ENCODE data around the gene HIP1. TPM values are rescaled to one million over a fixed set of nuclear protein-coding genes. Genes with fewer than 3 reads are reported as not detected.
"Not testable (repeated sequence)": the region's sequence is repeated elsewhere in the genome, so short reads cannot be mapped to it uniquely, and the experiment has no call there.

The HIP1 gene
- total RNA-seq, 1 experiment from 2014 or later: 48.6 TPM

- peak; percentile 99 to 100 for DNase-seq
- no peaks in the 10 kb centered on the region for H3K27me3 ChIP-seq
- peak overlapping the region; percentile 68 for H3K27ac ChIP-seq
- H3K4me3 ChIP-seq: peak overlapping the region; percentile 24
- H3K9me3 ChIP-seq (replicated peaks): no peaks in the 10 kb centered on the region
- H3K36me3 ChIP-seq: no peaks in the 10 kb centered on the region
- H3K4me1 ChIP-seq: peaks cover 34% of the 10 kb centered on the region
Observed at GRCh38 chr7:75688200-75689136, 50.3 kb downstream of the HIP1 start.

DNA sequence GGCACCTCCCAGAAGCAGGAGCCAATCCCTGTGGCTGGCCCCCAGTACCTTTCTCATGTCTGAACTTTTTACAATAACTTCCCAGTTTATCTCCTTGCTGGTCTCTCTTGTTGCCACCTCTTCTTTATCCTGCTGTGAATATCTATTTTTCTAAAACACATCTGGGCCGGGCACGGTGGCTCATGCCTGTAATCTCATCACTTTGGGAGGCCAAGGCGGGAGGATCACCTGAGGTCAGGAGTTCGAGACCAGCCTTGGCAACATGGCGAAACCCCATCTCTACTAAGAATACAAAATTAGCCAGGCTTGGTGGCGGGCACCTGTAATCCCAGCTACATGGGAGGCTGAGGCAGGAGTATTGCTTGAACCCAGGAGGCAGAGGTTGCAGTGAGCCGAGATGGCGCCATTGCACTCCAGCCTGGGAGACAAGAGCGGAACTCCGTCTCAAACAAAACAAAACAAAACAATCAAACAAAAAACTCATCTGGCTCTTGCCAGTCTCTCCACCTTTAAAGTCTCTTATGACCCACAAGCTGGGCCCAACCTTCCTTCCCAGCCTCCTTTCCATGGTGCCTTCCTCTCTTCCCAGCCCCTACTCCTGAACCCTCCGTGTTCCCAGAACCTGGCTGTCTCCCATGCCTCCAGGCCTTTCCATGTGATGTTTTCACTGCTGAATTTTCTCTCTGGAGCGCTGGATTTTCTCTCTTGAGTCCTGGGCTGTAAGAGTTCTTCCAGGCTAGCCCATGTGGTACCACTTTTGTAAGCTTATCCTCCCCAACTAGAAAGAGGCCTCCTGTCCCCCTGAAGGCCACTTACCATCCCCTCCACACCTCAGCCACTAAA is 51.3 kb downstream of the HIP1 start:
- no peak for DNase-seq
- peak overlapping the region; percentile 14 for H3K4me3 ChIP-seq
- H3K27ac ChIP-seq: peak overlapping the region; percentile 68
- no peaks in the 10 kb centered on the region for H3K36me3 ChIP-seq
- no peaks in the 10 kb centered on the region for H3K27me3 ChIP-seq
- H3K4me1 ChIP-seq: peaks cover 34% of the 10 kb centered on the region
- H3K9me3 ChIP-seq (replicated peaks): no peaks in the 10 kb centered on the region

DNA sequence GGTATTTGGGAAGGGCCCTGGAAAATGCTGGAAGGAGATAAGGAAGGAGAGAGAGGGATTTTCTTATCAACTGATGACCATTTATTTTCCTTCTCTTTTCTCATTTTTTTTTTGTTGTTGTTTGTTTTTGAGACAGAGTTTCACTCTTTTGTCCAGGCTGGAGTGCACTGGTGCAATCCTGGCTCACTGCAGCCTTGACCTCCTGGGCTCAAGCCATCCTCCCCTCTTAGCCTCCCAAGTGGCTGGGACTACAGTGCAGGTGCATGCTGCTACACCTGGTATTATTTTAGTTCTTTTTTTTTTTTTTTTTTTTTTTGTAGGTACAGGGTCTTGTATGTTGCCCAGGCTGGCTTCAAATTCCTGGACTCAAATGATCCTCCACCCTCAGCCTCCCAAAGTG is 52.2 kb downstream of the HIP1 start:
- no peak overlapping the region for H3K4me3 ChIP-seq
- H3K27ac ChIP-seq: no peak overlapping the region
- no peaks in the 10 kb centered on the region for H3K27me3 ChIP-seq
- H3K4me1 ChIP-seq: peaks cover 34% of the 10 kb centered on the region
- H3K36me3 ChIP-seq: no peaks in the 10 kb centered on the region
- no peaks in the 10 kb centered on the region for H3K9me3 ChIP-seq (replicated peaks)
- no peak for DNase-seq

- H3K9me3 ChIP-seq (replicated peaks); H3K27ac ChIP-seq; DNase-seq; H3K4me3 ChIP-seq; H3K36me3 ChIP-seq; H3K27me3 ChIP-seq; H3K4me1 ChIP-seq: not testable (repeated sequence)
Observed at GRCh38 chr7:75682052-75682451, 56.7 kb downstream of the HIP1 start.

- DNase-seq: no peak
- H3K4me3 ChIP-seq: no peak overlapping the region
- H3K36me3 ChIP-seq: no peaks in the 10 kb centered on the region; the same call in 1 of the 2 replicates
- H3K27me3 ChIP-seq: no peaks in the 10 kb centered on the region
- H3K27ac ChIP-seq: no peak overlapping the region
- no peaks in the 10 kb centered on the region for H3K4me1 ChIP-seq
- peaks cover 11% of the 10 kb centered on the region for H3K9me3 ChIP-seq (replicated peaks)
Observed at GRCh38 chr7:75679060-75679459, 59.7 kb downstream of the HIP1 start.

- Histone ChIP-seq H3K27me3 (no peaks in the 10 kb centered on the region), H3K9me3 (replicated peaks) (no peaks in the 10 kb centered on the region), H3K4me1 (peaks cover 25% of the 10 kb centered on the region), H3K4me3 (no peak overlapping the region), H3K27ac (no peak overlapping the region), H3K36me3 (no peaks in the 10 kb centered on the region)
- no peak for DNase-seq
Observed at GRCh38 chr7:75669579-75669978, 69.2 kb downstream of the HIP1 start.

- no peak overlapping the region for H3K4me3 ChIP-seq
- H3K4me1 ChIP-seq: peaks cover 25% of the 10 kb centered on the region
- no peaks in the 10 kb centered on the region for H3K9me3 ChIP-seq (replicated peaks)
- no peak overlapping the region for H3K27ac ChIP-seq
- no peaks in the 10 kb centered on the region for H3K27me3 ChIP-seq
- DNase-seq: peak; percentile 47 to 79
- no peaks in the 10 kb centered on the region for H3K36me3 ChIP-seq
Observed at GRCh38 chr7:75667938-75668337, 70.8 kb downstream of the HIP1 start.

DNA sequence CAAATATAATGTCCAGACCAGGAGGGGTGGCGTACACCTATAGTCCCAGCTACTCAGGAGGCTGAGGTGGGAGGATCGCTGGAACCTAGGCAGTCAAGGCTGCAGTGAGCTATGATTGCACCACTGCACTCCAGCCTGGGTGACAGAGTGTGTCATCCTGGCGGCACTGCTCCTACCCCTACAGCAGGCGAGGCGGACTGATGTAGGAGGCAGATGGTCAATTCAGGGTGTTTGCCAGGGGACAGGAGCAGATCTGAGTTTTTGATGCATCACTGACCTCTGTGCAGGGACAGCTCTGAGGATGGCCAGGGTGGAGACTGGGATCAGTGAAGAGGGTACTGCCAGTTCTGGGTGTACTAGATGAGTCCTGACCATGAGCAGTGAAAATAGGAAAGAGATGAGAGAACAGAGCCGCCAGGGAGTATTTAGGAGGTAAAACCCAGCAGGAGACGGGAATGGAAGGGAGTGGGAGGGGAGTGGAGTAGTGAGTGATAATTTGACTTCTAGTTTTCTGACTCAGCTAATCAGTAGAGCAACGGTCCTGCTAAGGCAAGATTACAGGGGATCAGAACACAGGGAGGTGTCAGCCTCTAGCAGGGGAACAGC is 75.3 kb downstream of the HIP1 start:
- Histone ChIP-seq H3K9me3 (replicated peaks) (no peaks in the 10 kb centered on the region), H3K4me1 (peaks cover 20% of the 10 kb centered on the region), H3K4me3 (no peak overlapping the region), H3K27ac (no peak overlapping the region), H3K36me3 (no peaks in the 10 kb centered on the region), H3K27me3 (no peaks in the 10 kb centered on the region)
- no peak for DNase-seq

DNA sequence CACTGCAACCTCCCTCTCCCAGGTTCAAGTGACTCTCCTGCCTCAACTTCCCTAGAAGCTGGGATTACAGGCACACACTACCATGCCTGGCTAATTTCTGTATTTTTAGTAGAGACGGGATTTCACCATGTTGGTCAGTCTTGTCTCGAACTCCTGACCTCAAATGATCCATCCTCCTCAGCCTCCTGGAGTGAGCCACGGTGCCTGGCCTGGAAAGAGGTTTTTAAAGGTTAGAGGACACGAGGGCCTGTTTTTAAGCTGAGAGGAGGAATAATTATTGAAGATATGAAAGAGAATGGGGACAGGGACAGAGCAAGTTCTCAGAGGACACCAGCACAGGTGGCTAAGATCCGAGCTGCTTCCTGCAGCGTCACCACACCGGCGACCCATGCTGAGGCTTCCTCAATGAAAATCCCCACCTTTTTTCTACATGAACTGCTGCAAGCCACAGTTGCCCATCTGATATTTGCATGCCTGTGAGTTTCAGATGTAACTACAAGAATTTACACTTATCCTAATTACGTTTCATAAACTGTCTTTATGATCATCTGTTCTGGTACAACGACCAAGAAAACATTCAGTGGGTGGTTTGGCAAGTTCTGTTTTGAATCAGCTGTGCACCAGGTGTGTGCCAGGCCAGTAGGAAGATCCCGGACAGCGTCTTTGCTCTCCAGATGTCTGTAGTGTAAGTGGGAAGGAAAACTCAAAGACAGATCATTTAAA is 76.0 kb downstream of the HIP1 start:
- Histone ChIP-seq H3K27me3 (no peaks in the 10 kb centered on the region), H3K4me3 (no peak overlapping the region), H3K36me3 (no peaks in the 10 kb centered on the region), H3K27ac (no peak overlapping the region), H3K9me3 (replicated peaks) (no peaks in the 10 kb centered on the region), H3K4me1 (peaks cover 15% of the 10 kb centered on the region)
- no peak for DNase-seq

GRCh38 chr7:75660566-75661215 is 78.0 kb downstream of the HIP1 start:
- DNase-seq: peak; percentile 27 to 47
- Histone ChIP-seq H3K27ac (no peak overlapping the region), H3K9me3 (replicated peaks) (no peaks in the 10 kb centered on the region), H3K4me3 (no peak overlapping the region), H3K27me3 (no peaks in the 10 kb centered on the region), H3K4me1 (peaks cover 7% of the 10 kb centered on the region; the same call in 1 of the 2 replicates), H3K36me3 (no peaks in the 10 kb centered on the region)

DNA sequence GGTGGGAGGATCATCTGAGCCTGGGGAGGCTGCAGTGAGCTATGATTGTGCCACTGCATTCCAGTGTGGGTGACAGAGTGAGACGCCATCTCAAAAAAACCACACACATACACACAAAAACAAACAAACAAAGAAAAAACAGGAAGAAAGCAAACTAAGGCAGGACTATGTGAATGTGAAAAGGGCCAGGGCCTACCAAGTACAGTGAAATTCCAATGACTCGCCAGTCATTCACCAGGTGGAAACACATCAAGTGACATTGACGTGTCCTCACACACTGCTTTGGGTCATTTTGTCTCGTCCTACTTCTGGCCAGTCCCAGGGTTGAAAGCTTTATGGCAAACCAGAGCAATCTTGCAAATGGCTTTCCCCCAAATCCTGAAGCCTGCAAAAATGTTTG is 79.9 kb downstream of the HIP1 start:
- Histone ChIP-seq H3K4me1 (peaks cover 7% of the 10 kb centered on the region; the same call in 1 of the 2 replicates), H3K27ac (no peak overlapping the region), H3K9me3 (replicated peaks) (no peaks in the 10 kb centered on the region), H3K4me3 (no peak overlapping the region), H3K27me3 (no peaks in the 10 kb centered on the region), H3K36me3 (no peaks in the 10 kb centered on the region)
- DNase-seq: no peak

GRCh38 chr7:75658369-75658768 is 80.4 kb downstream of the HIP1 start:
- Histone ChIP-seq H3K36me3 (no peaks in the 10 kb centered on the region), H3K4me1 (peaks cover 7% of the 10 kb centered on the region; the same call in 1 of the 2 replicates), H3K27me3 (no peaks in the 10 kb centered on the region), H3K4me3 (no peak overlapping the region), H3K27ac (no peak overlapping the region), H3K9me3 (replicated peaks) (no peaks in the 10 kb centered on the region)
- no peak for DNase-seq

- Histone ChIP-seq H3K9me3 (replicated peaks) (no peaks in the 10 kb centered on the region), H3K36me3 (no peaks in the 10 kb centered on the region), H3K27me3 (no peaks in the 10 kb centered on the region), H3K4me3 (no peak overlapping the region), H3K4me1 (peaks cover 7% of the 10 kb centered on the region; the same call in 1 of the 2 replicates), H3K27ac (no peak overlapping the region)
- no peak for DNase-seq
Observed at GRCh38 chr7:75657866-75658265, 80.9 kb downstream of the HIP1 start.

- Histone ChIP-seq H3K27ac (no peak overlapping the region), H3K9me3 (replicated peaks) (no peaks in the 10 kb centered on the region), H3K36me3 (no peaks in the 10 kb centered on the region), H3K4me1 (peaks cover 7% of the 10 kb centered on the region; the same call in 1 of the 2 replicates), H3K27me3 (no peaks in the 10 kb centered on the region), H3K4me3 (no peak overlapping the region)
- no peak for DNase-seq
Observed at GRCh38 chr7:75656740-75657139, 82.0 kb downstream of the HIP1 start.

Measured in SJCRH30 (cell line).